HFF-Myc (cell line): ENCODE results near the gene EPHB2.

ENCODE experiments used
- DNase-seq: peaks from one replicate; pipeline ENCODE4 v3.0.0-alpha.2; 2011; ENCODE audit warnings: low read depth; ENCODE audit errors: extremely low read depth
- H3K4me3 ChIP-seq: replicated peaks from 2 replicates; pipeline ENCODE4 v1.5.1; 2011; ENCODE audit warnings: low read depth, mild to moderate bottlenecking, control low read depth, low read length
- TF ChIP-seq, protein P1 (sequence below): IDR thresholded peaks from 2 replicates; pipeline ENCODE4 v1.5.1; 2012; ENCODE audit warnings: mild to moderate bottlenecking, low read depth, low read length, control low read depth; ENCODE audit errors: missing control alignments

The EPHB2 gene

GRCh38 chr1:22801761-22802160 is 91.1 kb downstream of the EPHB2 start:
- DNase-seq: no peak
- no peak overlapping the region for H3K4me3 ChIP-seq
- TF ChIP-seq, protein P1, sequence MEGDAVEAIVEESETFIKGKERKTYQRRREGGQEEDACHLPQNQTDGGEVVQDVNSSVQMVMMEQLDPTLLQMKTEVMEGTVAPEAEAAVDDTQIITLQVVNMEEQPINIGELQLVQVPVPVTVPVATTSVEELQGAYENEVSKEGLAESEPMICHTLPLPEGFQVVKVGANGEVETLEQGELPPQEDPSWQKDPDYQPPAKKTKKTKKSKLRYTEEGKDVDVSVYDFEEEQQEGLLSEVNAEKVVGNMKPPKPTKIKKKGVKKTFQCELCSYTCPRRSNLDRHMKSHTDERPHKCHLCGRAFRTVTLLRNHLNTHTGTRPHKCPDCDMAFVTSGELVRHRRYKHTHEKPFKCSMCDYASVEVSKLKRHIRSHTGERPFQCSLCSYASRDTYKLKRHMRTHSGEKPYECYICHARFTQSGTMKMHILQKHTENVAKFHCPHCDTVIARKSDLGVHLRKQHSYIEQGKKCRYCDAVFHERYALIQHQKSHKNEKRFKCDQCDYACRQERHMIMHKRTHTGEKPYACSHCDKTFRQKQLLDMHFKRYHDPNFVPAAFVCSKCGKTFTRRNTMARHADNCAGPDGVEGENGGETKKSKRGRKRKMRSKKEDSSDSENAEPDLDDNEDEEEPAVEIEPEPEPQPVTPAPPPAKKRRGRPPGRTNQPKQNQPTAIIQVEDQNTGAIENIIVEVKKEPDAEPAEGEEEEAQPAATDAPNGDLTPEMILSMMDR: no peak

DNA sequence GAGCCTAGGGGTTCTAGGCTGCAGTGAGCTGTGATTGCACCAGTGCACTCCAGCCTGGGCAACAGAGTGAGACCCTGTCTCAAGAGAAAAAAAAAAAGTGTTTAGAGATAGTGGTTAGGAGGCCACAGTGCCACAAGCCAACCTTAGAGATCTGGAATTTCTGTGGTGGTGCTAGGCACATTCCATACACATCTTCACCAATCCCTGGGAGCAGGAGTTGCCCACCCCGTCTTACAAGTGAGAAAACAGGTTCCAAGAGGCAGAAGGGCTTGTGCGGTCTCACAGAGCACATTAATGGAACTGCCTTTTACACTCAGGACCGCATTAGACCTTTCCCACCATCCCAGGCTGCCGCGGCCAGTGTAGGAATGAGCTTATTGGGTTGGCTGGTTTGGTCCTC is 93.2 kb downstream of the EPHB2 start:
- DNase-seq: no peak
- TF ChIP-seq, protein P1: no peak
- H3K4me3 ChIP-seq: no peak overlapping the region

DNA sequence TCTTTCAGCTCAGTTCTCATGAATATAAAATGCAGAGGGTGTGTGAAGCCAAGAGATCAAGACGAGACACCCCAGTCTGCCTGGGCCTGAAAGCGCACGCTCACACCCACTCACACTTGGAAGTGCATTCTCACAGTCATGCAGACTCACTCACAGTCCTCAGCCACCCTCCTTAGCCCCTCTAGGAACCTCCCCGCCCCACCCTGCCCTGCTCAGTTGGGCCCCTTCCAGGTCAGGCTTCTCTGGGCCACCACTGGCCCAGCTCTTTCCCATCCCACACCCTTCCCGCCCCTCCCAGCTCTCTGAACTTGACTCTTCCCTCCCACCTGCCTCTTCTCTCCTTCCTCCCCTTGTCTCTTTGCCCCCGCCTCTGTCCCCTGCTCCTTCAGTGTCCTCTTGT is 93.8 kb downstream of the EPHB2 start:
- no peak for DNase-seq
- TF ChIP-seq, protein P1: no peak

GRCh38 chr1:22804969-22805671 is 94.5 kb downstream of the EPHB2 start:
- TF ChIP-seq, protein P1: no peak
- no peak overlapping the region for H3K4me3 ChIP-seq
- no peak for DNase-seq

More for the DNA sequence above, 93.8 kb downstream of the EPHB2 start:
- H3K4me3 ChIP-seq: no peak overlapping the region

GRCh38 chr1:22805672-22806038 is 95.0 kb downstream of the EPHB2 start:
- TF ChIP-seq, protein P1: no peak
- no peak overlapping the region for H3K4me3 ChIP-seq
- DNase-seq: no peak

- TF ChIP-seq, protein P1: no peak
- no peak for DNase-seq
- no peak overlapping the region for H3K4me3 ChIP-seq
These were observed 95.9 kb downstream of the EPHB2 start for GRCh38 chr1:22806584-22806983.

DNA sequence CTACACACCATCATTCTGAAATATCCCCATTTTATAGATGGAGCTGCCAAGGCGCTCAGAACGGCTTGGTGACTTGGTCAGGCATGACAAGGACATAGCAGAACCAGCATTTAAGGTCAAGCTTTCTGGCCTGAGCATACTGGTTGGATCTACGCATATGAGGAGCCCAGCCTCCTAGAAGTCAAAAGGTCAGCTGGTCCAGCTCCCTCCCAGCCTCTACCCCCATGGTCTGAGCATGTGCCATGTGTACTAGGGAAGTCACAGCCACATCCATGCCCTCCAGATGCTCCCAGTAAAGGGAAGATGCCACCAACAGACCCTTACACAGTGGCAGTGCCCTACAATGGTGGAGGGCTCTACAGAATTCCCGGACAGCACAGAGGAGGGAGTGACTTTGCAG is 96.7 kb downstream of the EPHB2 start:
- DNase-seq: no peak
- H3K4me3 ChIP-seq: no peak overlapping the region
- TF ChIP-seq, protein P1: no peak
